Vagina (tissue), 2 donors: Measurements from ENCODE around the gene CHD1L.
"Not testable (repeated sequence)": the region's sequence is repeated elsewhere in the genome, so short reads cannot be mapped to it uniquely, and the experiment has no call there.

Experiments used
- POLR2A ChIP-seq, 2 donors: fragments of 450-650 bp; IDR thresholded peaks; one replicate each; pipeline ENCODE4 v1.6.1; 2017; ENCODE audit warnings: antibody characterized with exemption in 2 of 2, mild to moderate bottlenecking in 2 of 2, moderate library complexity in 2 of 2
- POLR2AphosphoS5 ChIP-seq, 2 donors: sonication (generic); formaldehyde crosslinking; IDR thresholded peaks; one replicate each; pipeline ENCODE4 v1.9.0; 2017; ENCODE audit warnings: antibody characterized with exemption in 2 of 2, mild to moderate bottlenecking in 2 of 2, low read depth in 1 of 2; ENCODE audit not compliant: insufficient read depth in 1 of 2

GRCh38 chr1:147326933-147327687 is 84.6 kb downstream of the CHD1L start:
- not testable (repeated sequence) for TF ChIP-seq POLR2AphosphoS5 (IDR thresholded peaks at IDR 0.05; ENCODE audit: insufficient read depth in 1 of 2, low read depth in 1 of 2); POLR2A (IDR thresholded peaks at IDR 0.05)
